ENCODE results near the gene RNF8. TPM values are rescaled to one million over a fixed set of nuclear protein-coding genes. Genes with fewer than 3 reads are reported as not detected.
"Not testable (repeated sequence)": the region's sequence is repeated elsewhere in the genome, so short reads cannot be mapped to it uniquely, and the experiment has no call there.

The RNF8 gene
- total RNA-seq, 1 experiment from 2014 or later, result 33.6 TPM

DNA sequence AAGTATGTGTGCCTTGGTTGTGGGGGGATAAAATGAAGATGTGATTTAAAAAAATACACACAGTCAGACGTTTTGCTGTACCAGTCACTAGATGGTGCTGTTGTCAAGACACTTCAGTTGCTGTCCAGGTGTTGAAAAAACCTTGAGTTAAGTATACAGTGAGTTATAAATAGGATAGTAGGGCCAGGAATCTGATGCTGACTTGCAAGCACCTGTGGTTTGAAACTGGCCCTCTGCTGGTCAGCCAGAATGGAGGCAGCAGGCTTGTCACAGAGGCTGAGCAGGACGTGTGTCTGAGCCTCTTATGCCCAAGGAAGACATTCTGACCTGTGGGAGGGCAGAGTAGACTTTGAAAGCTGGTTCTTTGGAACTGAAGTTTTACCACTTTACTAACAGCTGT is 27.8 kb downstream of the RNF8 start:
- Histone ChIP-seq H3K4me1 (replicated peaks) (no peaks in the 10 kb centered on the region), H3K27ac (no peak overlapping the region), H3K9me3 (replicated peaks) (no peaks in the 10 kb centered on the region), H3K36me3 (peaks cover 49% of the 10 kb centered on the region), H3K27me3 (replicated peaks) (no peaks in the 10 kb centered on the region), H3K4me3 (no peak overlapping the region)
- DNase-seq (ENCODE audit: low read depth in 1 of 2, low spot score in 2 of 2), result peak in 1 of 2 experiments; percentile 26

GRCh38 chr6:37382994-37383765 is 29.4 kb downstream of the RNF8 start:
- Histone ChIP-seq H3K9me3 (replicated peaks) (no peaks in the 10 kb centered on the region), H3K4me3 (no peak overlapping the region), H3K36me3 (peaks cover 40% of the 10 kb centered on the region), H3K4me1 (replicated peaks) (no peaks in the 10 kb centered on the region), H3K27me3 (replicated peaks) (no peaks in the 10 kb centered on the region), H3K27ac (no peak overlapping the region)
- DNase-seq (ENCODE audit: low read depth in 1 of 2, low spot score in 2 of 2), result no peak

- H3K4me1 ChIP-seq (replicated peaks), result no peaks in the 10 kb centered on the region
- no peak overlapping the region for H3K4me3 ChIP-seq
- H3K9me3 ChIP-seq (replicated peaks), result no peaks in the 10 kb centered on the region
- H3K36me3 ChIP-seq, result peaks cover 49% of the 10 kb centered on the region
- H3K27ac ChIP-seq, result no peak overlapping the region
- no peak for DNase-seq (ENCODE audit: low read depth in 1 of 2, low spot score in 2 of 2)
- H3K27me3 ChIP-seq (replicated peaks), result no peaks in the 10 kb centered on the region
These were observed 34.8 kb downstream of the RNF8 start for GRCh38 chr6:37388578-37388977.

- no peaks in the 10 kb centered on the region for H3K9me3 ChIP-seq (replicated peaks)
- H3K4me1 ChIP-seq (replicated peaks), result no peaks in the 10 kb centered on the region
- peaks cover 49% of the 10 kb centered on the region for H3K36me3 ChIP-seq
- no peak overlapping the region for H3K27ac ChIP-seq
- no peak for DNase-seq (ENCODE audit: low read depth in 1 of 2, low spot score in 2 of 2)
- H3K27me3 ChIP-seq (replicated peaks), result no peaks in the 10 kb centered on the region
- H3K4me3 ChIP-seq, result no peak overlapping the region
These were observed 36.1 kb downstream of the RNF8 start for GRCh38 chr6:37389857-37390256.

- no peak overlapping the region for H3K4me3 ChIP-seq
- no peaks in the 10 kb centered on the region for H3K9me3 ChIP-seq (replicated peaks)
- H3K27me3 ChIP-seq (replicated peaks), result no peaks in the 10 kb centered on the region
- H3K36me3 ChIP-seq, result peaks cover 48% of the 10 kb centered on the region
- H3K27ac ChIP-seq, result no peak overlapping the region
- H3K4me1 ChIP-seq (replicated peaks), result no peaks in the 10 kb centered on the region
- no peak for DNase-seq (ENCODE audit: low read depth in 1 of 2, low spot score in 2 of 2)
These were observed 37.3 kb downstream of the RNF8 start for GRCh38 chr6:37391120-37391519.

- Histone ChIP-seq H3K9me3 (replicated peaks) (no peaks in the 10 kb centered on the region), H3K27me3 (replicated peaks) (no peaks in the 10 kb centered on the region), H3K4me1 (replicated peaks) (no peaks in the 10 kb centered on the region; the same call in 1 of the 2 replicates), H3K27ac (no peak overlapping the region), H3K36me3 (peaks cover 45% of the 10 kb centered on the region), H3K4me3 (no peak overlapping the region)
- DNase-seq (ENCODE audit: low read depth in 1 of 2, low spot score in 2 of 2), result no peak
These were observed 39.0 kb downstream of the RNF8 start for GRCh38 chr6:37392821-37393220.

DNA sequence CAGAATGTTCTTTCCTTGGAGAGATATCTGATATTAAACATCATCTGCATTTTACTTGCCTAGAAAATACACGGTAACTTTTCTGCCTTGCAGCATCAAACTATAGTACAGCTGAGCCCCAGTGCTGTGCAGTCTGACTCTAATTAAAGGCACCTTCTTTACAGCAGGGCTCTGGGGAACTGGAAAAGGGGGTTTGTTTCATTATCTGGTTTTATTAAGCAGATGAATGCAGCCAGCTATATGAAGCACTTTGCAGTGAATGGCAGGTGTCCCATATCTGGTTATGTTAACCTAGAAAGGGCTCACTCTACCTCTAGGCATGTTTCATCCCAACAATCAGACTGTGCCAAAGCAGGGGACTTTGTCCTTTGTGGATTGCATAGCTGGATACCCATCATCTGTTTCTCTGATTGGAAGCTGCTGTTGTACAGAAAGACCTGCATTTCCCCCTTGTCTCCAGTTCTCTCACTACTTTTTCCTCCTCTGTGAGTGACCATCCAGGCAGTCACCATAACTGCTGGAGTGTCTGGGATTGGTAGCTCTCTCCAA is 39.7 kb downstream of the RNF8 start:
- H3K4me3 ChIP-seq, result no peak overlapping the region
- no peaks in the 10 kb centered on the region for H3K9me3 ChIP-seq (replicated peaks)
- peaks cover 38% of the 10 kb centered on the region for H3K36me3 ChIP-seq
- DNase-seq (ENCODE audit: low read depth in 1 of 2, low spot score in 2 of 2), result no peak
- H3K4me1 ChIP-seq (replicated peaks), result no peaks in the 10 kb centered on the region; the same call in 1 of the 2 replicates
- no peak overlapping the region for H3K27ac ChIP-seq
- H3K27me3 ChIP-seq (replicated peaks), result no peaks in the 10 kb centered on the region

DNA sequence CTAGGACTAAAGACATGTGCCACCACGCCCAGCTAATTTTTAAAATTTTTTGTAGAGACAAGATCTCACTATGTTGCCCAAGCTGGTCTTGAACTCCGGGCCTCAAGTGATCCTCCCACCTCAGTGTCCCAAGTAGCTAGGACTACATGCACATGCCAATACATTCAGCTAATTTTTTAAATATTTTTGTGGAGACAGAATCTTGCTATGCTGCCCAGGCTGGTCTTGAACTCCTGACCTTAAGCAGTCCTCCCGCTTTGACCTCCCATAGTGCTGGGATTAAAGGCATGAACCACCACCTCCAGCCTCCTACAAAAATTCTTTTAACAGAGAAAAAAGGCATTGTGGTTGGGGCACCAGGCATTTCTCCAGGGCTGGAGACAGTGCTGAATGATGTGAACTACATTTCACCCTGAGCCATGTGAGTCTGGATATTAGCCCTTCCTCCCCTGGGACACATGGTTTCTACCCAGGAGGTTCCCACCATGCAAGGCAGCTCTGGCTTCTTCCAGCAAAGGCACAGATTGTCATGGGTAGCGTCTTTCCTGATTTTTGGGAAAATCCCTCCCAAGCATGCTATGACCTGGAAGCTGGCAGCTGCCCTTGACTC is 42.9 kb downstream of the RNF8 start:
- Histone ChIP-seq H3K27ac (no peak overlapping the region), H3K9me3 (replicated peaks) (no peaks in the 10 kb centered on the region), H3K4me3 (no peak overlapping the region), H3K27me3 (replicated peaks) (no peaks in the 10 kb centered on the region), H3K4me1 (replicated peaks) (no peaks in the 10 kb centered on the region; the same call in 1 of the 2 replicates), H3K36me3 (peaks cover 17% of the 10 kb centered on the region)
- DNase-seq (ENCODE audit: low read depth in 1 of 2, low spot score in 2 of 2), result peak in 1 of 2 experiments; percentile 17

DNA sequence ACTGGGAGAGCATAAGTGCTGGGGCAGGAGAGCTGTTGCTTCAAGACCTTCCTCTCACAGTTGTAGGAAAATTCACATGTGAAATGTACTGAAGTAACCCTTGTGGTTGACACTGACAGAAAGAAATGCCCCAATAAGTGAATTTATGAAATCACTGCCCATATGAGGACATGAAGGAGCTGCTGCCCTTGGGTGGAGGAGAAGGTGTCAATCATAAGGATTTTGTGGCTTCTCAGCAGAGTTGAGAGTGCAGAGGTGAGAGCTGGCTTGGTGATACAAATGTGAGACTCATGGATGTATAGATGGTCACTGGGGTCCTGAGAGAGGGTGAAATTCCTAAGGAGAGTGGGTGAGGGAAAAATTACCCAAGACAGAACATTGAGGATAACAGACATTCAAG is 45.3 kb downstream of the RNF8 start:
- DNase-seq (ENCODE audit: low read depth in 1 of 2, low spot score in 2 of 2), result no peak
- H3K4me1 ChIP-seq (replicated peaks), result no peaks in the 10 kb centered on the region; the same call in 1 of the 2 replicates
- H3K9me3 ChIP-seq (replicated peaks), result no peaks in the 10 kb centered on the region
- H3K36me3 ChIP-seq, result no peaks in the 10 kb centered on the region; the same call in 1 of the 2 replicates
- H3K4me3 ChIP-seq, result no peak overlapping the region
- H3K27ac ChIP-seq, result no peak overlapping the region
- H3K27me3 ChIP-seq (replicated peaks), result peaks cover 6% of the 10 kb centered on the region; the same call in 1 of the 2 replicates

- Histone ChIP-seq H3K4me3 (no peak overlapping the region), H3K4me1 (replicated peaks) (no peaks in the 10 kb centered on the region; the same call in 1 of the 2 replicates), H3K9me3 (replicated peaks) (no peaks in the 10 kb centered on the region; the same call in 1 of the 2 replicates), H3K27me3 (replicated peaks) (peaks cover 6% of the 10 kb centered on the region; the same call in 1 of the 2 replicates), H3K27ac (no peak overlapping the region), H3K36me3 (no peaks in the 10 kb centered on the region)
- DNase-seq (ENCODE audit: low read depth in 1 of 2, low spot score in 2 of 2), result no peak
These were observed 46.2 kb downstream of the RNF8 start for GRCh38 chr6:37399795-37400490.

DNA sequence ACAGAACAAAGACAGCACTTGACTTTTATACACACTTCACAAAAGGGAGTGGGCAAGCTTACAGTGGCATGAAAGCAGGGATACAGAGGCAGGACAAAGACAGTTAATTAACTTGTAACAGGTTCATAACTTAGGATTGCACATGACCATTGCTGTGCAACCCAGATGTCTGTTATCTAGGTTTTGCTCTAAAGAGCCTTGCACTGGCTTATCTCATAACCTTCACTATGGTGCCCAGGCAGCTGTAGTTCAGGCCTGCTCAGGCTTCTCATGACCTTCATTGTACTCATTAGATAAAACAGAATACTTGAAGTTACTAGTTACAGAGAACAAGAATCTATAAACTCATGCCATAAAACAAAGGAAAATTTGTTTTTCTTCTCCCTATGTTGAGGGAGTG is 47.9 kb downstream of the RNF8 start:
- not testable (repeated sequence) for H3K9me3 ChIP-seq (replicated peaks); DNase-seq (ENCODE audit: low read depth in 1 of 2, low spot score in 2 of 2); H3K4me1 ChIP-seq (replicated peaks); H3K27me3 ChIP-seq (replicated peaks); H3K36me3 ChIP-seq; H3K4me3 ChIP-seq; H3K27ac ChIP-seq

DNA sequence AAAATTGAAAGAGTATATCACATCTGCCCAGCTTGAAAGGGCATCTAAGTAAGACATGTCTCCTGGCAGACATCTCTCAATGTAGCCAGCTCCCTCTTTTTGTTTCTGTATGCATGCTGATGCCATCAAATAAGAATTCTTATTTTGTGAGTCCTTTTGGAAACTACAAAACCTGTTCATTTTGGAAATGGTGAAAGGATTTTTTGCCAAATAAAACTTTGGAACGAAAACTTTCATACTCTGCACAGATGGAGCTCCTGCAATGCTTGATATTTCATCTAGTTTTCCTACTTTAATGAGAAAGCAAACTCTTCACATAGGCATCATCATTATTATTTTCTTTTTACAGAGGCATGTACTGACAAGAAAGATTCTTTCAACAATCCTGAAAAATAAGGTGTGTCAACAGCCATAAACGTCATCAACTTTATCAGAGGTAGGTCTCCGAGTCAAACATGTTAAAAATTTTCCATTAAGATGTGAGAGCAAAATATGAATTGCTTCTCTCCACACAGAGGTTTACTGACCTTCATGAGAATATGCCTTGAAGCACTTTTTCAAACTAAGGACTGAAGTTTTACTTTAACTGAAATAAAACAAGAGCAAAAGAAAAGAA is 53.1 kb downstream of the RNF8 start:
- Histone ChIP-seq H3K4me3 (no peak overlapping the region), H3K4me1 (replicated peaks) (no peaks in the 10 kb centered on the region), H3K9me3 (replicated peaks) (no peaks in the 10 kb centered on the region; the same call in 1 of the 2 replicates), H3K27me3 (replicated peaks) (peaks cover 30% of the 10 kb centered on the region), H3K36me3 (no peaks in the 10 kb centered on the region), H3K27ac (no peak overlapping the region)
- no peak for DNase-seq (ENCODE audit: low read depth in 1 of 2, low spot score in 2 of 2)

GRCh38 chr6:37407948-37408347 is 54.2 kb downstream of the RNF8 start:
- H3K4me1 ChIP-seq (replicated peaks), result no peaks in the 10 kb centered on the region
- no peaks in the 10 kb centered on the region; the same call in 1 of the 2 replicates for H3K9me3 ChIP-seq (replicated peaks)
- H3K36me3 ChIP-seq, result no peaks in the 10 kb centered on the region
- no peak overlapping the region for H3K27ac ChIP-seq
- H3K4me3 ChIP-seq, result no peak overlapping the region
- H3K27me3 ChIP-seq (replicated peaks), result peaks cover 30% of the 10 kb centered on the region
- no peak for DNase-seq (ENCODE audit: low read depth in 1 of 2, low spot score in 2 of 2)

Measured in SJSA1 (cell line).